Nephron (organoid): ENCODE measurements around the gene CDCA4.

ENCODE experiments used
- H3K27ac Mint-ChIP-seq, 3 experiments: 2 replicates each; pipeline ENCODE4 v1.8.0; 2020; ENCODE audit warnings: mixed read lengths in 3 of 3, mild to moderate bottlenecking in 2 of 3, moderate library complexity in 1 of 3
- H3K27me3 Mint-ChIP-seq: 2 replicates; pipeline ENCODE4 v1.8.0; 2021; ENCODE audit warnings: low read depth, mild to moderate bottlenecking, moderate library complexity, mixed read lengths
- H3K36me3 Mint-ChIP-seq: 2 replicates; pipeline ENCODE4 v1.8.0; 2020; ENCODE audit warnings: low read depth, mixed read lengths
- H3K4me1 Mint-ChIP-seq: 2 replicates; pipeline ENCODE4 v1.8.0; 2020; ENCODE audit warnings: mixed read lengths
- H3K4me3 Mint-ChIP-seq, 3 experiments: 2 replicates each; pipeline ENCODE4 v1.8.0; 2020; ENCODE audit warnings: mild to moderate bottlenecking in 3 of 3, mixed read lengths in 3 of 3, moderate library complexity in 2 of 3
- H3K9me3 Mint-ChIP-seq: 2 replicates; pipeline ENCODE4 v1.8.0; 2020; ENCODE audit warnings: mixed read lengths
- CTCF ChIP-seq, 3 experiments: fragments of 200-600 bp; sonication (generic); IDR thresholded peaks; one replicate each; pipeline ENCODE4 v1.5.0; 2021; ENCODE audit warnings: antibody characterized with exemption in 3 of 3; ENCODE audit not compliant: unreplicated experiment in 3 of 3

CDCA4 gene

GRCh38 chr14:105053996-105054395, 33.1 kb upstream of the CDCA4 start:
- peaks cover 40% of the 10 kb centered on the region for H3K27me3 Mint-ChIP-seq

GRCh38 chr14:105053421-105053820, 32.5 kb upstream of the CDCA4 start:
- no peak overlapping the region for H3K4me3 Mint-ChIP-seq
- no peak overlapping the region for H3K27ac Mint-ChIP-seq
- H3K9me3 Mint-ChIP-seq, result no peaks in the 10 kb centered on the region
- peaks cover 39% of the 10 kb centered on the region for H3K27me3 Mint-ChIP-seq
- no peak for TF ChIP-seq CTCF (IDR thresholded peaks at IDR 0.05; ENCODE audit: unreplicated experiment in 3 of 3)
- peaks cover 4% of the 10 kb centered on the region for H3K4me1 Mint-ChIP-seq
- no peaks in the 10 kb centered on the region for H3K36me3 Mint-ChIP-seq

More at GRCh38 chr14:105053996-105054395, 33.1 kb upstream of the CDCA4 start:
- H3K4me1 Mint-ChIP-seq, result peaks cover 6% of the 10 kb centered on the region
- no peak for TF ChIP-seq CTCF (IDR thresholded peaks at IDR 0.05; ENCODE audit: unreplicated experiment in 3 of 3)
- H3K27ac Mint-ChIP-seq, result no peak overlapping the region
- no peaks in the 10 kb centered on the region for H3K9me3 Mint-ChIP-seq
- H3K4me3 Mint-ChIP-seq, result no peak overlapping the region
- no peaks in the 10 kb centered on the region for H3K36me3 Mint-ChIP-seq

- no peaks in the 10 kb centered on the region for H3K36me3 Mint-ChIP-seq
- peaks cover 30% of the 10 kb centered on the region for H3K27me3 Mint-ChIP-seq
- no peak overlapping the region for H3K27ac Mint-ChIP-seq
- H3K4me1 Mint-ChIP-seq, result no peaks in the 10 kb centered on the region
- no peak for TF ChIP-seq CTCF (IDR thresholded peaks at IDR 0.05; ENCODE audit: unreplicated experiment in 3 of 3)
- no peak overlapping the region for H3K4me3 Mint-ChIP-seq
- H3K9me3 Mint-ChIP-seq, result no peaks in the 10 kb centered on the region
Observed at GRCh38 chr14:105052110-105052458, 31.2 kb upstream of the CDCA4 start.

GRCh38 chr14:105051182-105052109, 30.6 kb upstream of the CDCA4 start:
- H3K4me1 Mint-ChIP-seq, result no peaks in the 10 kb centered on the region
- peaks cover 25% of the 10 kb centered on the region for H3K27me3 Mint-ChIP-seq
- H3K27ac Mint-ChIP-seq, result no peak overlapping the region
- no peak for TF ChIP-seq CTCF (IDR thresholded peaks at IDR 0.05; ENCODE audit: unreplicated experiment in 3 of 3)
- H3K36me3 Mint-ChIP-seq, result no peaks in the 10 kb centered on the region
- no peak overlapping the region for H3K4me3 Mint-ChIP-seq
- no peaks in the 10 kb centered on the region for H3K9me3 Mint-ChIP-seq

GRCh38 chr14:105050551-105050897, 29.6 kb upstream of the CDCA4 start:
- Mint-ChIP-seq H3K27me3 (peaks cover 20% of the 10 kb centered on the region), H3K27ac (no peak overlapping the region), H3K36me3 (no peaks in the 10 kb centered on the region), H3K4me1 (no peaks in the 10 kb centered on the region), H3K4me3 (no peak overlapping the region), H3K9me3 (no peaks in the 10 kb centered on the region)
- no peak for TF ChIP-seq CTCF (IDR thresholded peaks at IDR 0.05; ENCODE audit: unreplicated experiment in 3 of 3)
